ENCODE data around the gene CENPM.
A peak's percentile ranks its signal among the peaks of the same experiment; 100 is the strongest.

The CENPM gene

DNA sequence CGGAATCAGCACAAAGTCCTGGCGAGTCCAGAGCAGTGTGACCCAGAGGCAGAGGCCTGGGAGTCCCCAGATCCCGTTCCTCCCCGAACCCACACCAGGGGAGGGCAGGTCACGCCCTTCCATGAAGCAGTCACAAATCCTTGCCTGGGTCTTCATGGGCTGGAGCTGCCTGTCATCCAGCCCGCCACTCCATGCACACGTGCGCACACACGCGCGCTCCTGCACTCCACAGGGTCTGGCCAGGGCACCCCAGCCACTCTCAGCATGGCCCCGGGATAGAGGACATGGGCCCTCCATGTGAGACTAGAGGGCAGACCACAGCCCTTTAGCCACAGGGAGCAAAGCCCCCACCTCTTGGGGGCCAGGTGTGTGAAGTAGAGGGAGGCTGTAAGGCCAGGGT lies 14.6 kb downstream of the CENPM start:
- no peak for DNase-seq
- no peak for ATAC-seq

GRCh38 chr22:41931701-41932269 lies 15.2 kb downstream of the CENPM start:
- ATAC-seq = no peak
- no peak for DNase-seq

DNA sequence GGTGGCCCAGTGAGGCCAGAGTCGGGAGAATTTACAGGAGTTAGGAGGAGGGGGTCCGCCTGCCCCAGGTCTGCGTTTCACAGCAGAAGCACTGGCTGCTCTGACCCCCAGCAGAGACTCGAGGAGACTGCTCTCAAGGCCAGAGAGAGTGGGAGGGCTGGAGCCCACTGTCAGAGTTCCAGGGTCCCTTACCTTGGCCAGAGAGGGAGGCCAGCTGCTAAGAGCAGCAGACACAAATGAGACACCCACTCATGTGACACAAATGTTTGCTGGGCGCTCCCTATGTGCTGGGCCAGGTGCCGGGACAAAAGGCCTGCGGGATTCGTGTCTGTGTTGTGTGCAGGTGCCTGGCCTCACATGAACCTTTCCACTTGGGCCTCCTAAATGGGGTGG lies 17.5 kb downstream of the CENPM start:
- ATAC-seq = no peak
- DNase-seq = no peak

GRCh38 chr22:41928593-41929417 lies 18.1 kb downstream of the CENPM start:
- DNase-seq = no peak
- no peak for ATAC-seq

DNA sequence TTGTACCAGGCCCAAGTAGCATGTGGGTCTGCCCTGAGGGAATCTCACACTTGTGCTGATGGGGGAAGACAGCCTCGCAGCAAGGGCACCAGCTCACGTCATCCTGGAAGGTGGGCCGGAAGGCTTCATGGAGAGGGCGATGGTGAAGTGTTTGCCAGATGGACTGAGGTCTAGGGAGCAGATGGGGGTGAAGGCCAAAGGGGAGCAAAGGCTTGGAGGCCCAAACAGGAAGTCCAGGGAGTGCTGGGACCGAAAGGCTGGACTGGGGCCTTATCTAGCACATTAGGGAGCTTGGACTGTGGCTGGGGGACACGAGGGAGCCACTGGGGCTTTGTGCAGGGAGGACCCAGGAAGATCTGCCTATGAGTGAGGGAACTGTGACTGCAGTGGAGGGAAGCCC lies 19.1 kb downstream of the CENPM start:
- DNase-seq (no peak), ATAC-seq (no peak)

- ATAC-seq (peak; percentile 78), DNase-seq (peak; percentile 87)
These were observed 21.0 kb downstream of the CENPM start for GRCh38 chr22:41925783-41926460.

DNA sequence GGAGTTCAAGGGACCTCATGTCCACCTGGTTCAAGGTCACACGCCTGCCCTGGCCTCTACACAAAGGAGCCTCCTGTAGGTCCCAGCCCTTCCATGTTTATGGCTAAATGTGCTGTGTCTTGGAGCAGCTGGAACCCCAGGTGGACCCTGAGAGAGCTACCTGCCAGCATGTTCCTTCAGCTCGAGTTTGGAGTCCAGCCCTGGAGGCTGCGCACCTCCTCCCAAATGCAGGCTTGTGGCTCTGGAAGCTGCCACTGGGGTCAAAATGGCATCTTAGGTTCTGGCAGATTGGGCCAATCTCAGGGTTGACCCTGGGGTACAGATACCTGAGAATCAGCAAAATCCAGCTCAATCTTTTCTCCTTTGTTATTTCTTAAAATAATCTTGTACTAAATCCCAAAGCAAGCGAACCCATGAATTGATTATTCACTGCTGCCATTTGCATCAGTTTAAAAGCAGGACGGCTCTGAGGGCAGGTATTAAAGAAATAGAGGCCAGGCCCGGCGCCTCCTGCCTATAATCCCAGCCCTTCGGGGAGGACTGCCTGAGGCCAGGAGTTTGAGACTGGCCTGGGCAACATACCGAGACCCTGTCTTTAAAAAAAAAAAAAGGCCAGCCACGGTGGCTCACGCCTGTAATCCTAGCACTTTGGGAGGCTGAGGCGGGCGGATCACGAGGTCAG lies 23.2 kb downstream of the CENPM start:
- DNase-seq = no peak
- no peak for ATAC-seq

DNA sequence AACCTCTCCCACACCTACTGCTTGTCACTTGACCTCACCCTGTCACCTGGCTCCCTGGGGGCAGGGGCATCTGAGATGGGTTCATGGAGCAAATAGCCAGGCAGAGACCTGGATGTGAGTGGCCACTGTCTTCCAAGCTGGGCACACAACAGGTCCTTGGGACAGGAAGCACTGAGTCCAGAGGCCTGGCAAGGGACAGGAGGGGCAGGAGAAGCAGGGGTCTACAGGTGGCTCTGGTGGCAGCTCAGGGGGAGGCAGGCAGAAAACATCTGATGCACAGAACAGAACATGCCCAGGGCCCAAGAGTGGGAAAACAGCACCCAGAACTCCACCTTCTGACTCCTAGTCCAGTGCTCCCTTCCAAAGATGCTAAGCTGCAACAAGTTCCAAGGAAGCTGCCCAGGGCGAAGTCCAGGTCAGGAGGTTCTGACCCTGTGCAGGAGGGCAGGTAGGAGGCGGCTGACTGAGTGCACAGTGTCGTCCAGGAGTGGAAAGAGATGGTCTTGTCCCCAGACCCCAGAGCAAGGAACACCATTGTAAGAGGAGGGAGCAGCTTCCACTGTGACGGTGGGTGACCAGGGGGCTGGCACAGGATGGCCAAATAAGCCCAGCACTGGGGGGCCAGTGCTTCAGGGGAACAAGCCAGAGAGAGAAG lies 23.9 kb downstream of the CENPM start:
- ATAC-seq (no peak), DNase-seq (no peak)

- ATAC-seq = no peak
- DNase-seq = no peak
These were observed 24.6 kb downstream of the CENPM start for GRCh38 chr22:41922328-41922727.

DNA sequence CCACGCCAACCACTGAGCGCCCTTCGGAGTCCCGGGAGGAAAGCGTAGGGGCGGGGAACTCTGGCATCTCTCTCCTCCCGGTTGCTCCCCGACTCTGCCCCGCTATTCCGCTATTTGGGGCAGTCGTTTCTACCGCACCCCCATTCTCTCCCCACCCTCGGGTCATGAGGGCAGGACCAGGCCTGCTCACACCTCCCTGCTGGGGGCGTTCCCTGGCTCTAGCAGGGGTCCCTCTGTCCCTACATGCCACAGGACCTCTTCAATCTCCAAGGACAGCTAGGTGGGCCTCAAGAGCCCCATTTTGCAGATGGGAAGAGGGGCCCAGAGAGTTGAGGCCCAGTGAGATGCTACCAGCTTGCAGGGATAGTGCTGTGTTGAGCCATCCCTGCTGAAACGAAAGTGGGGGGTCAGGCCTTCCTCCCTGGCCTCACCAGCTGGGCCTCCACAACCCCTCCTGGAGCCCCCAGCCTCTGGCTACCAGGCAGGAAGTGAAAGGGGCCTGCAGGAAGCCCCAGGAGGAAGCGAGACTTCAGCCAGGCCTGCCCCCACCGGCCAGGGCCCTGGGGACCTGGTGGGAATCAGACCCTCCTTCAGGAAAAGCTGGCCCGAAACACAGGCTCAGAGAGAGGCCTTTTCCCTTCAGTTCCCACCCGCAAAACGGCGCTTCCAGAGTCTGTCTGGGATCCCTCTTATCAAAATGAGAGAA lies 26.5 kb downstream of the CENPM start:
- DNase-seq (no peak), ATAC-seq (no peak)

DNA sequence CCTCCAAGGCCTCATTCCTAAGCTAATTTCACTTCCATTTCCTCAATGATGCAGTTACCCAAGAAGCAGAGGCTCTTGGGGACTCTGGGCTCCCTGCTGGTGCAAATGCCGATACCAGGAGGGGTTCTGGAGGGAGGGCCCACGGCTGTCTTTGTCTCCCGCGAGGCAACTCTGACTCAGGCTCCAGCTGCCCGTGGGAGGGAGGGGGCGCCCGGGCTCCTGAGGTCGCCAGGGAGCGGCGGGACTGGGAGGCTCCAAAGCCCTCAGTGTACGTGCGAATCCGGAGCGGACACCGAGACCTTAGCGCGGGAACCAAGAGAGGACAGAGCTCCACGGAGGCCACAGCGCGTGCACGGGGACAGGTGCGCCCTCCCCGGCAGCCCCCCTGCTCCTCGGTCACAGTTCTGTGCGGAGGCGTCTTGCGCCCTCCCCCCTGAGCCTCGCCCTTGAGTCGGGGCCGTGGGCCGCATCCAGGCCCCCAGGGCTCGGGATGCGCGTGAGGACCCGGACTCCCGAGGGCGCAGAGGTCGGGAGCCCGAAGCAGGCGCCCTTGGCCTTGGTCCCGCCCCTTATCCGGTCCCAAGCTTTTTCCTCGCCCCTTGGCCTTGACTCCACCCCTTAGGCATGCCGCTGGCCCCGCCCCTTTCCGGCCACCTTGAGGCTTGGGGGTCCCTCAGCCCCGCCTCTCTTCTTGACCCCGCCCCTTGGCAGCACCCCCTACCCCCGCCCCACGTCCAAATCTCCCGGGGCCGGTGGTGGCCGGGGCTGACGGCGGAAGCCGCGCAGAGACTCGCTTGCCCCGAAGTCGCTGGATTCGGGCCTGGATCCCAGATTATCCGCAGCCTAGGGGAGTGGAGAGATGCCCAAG lies 27.4 kb downstream of the CENPM start:
- DNase-seq (peak; percentile 73), ATAC-seq (peak; percentile 48)

GRCh38 chr22:41917903-41918791 lies 28.8 kb downstream of the CENPM start:
- ATAC-seq (no peak), DNase-seq (no peak)

- no peak for DNase-seq
- no peak for ATAC-seq
These were observed 29.5 kb downstream of the CENPM start for GRCh38 chr22:41917375-41917902.

GRCh38 chr22:41916745-41917358 lies 30.1 kb downstream of the CENPM start:
- no peak for DNase-seq
- no peak for ATAC-seq

DNA sequence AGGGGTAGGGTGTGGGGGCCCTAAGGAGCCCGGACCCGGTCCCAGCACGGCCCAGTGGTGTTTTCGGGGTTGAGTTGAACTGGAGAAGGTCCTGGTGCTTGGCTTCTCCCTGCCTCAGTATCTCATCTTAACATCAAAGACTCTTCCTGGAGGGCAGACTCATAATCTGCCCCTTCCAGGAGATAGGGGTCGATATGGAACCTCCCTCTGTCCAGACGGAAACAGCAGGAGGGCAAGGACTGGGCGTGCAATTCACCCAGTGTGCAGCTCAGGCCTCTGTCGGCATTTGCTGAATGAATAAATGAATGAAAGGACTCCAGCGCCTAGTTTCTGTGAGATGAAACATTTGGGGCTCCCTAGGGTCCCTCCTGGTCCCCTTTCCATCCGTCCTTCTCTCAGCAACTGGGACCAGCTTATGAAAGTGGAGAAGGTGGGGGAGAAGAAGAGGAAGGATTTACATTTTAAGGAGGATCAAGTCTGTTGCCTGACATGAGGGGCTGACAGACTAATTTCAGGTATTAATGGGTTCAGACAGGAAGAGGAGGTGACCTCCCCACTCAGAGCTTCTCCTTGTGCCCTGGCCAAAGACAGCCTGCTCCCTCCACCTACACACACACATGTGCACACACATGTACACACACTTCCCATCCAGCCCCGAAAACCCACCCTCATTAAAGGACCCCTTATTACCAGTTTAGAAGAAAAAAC lies 31.0 kb downstream of the CENPM start:
- ATAC-seq = no peak

GRCh38 chr22:41915035-41915785 lies 31.7 kb downstream of the CENPM start, which contains the start of gene SHISA8:
SHISA8 (minus strand) TSS chr22:41915074; CDS start chr22:41914667, 407 bp downstream.
- DNase-seq (peak; percentile 69), ATAC-seq (peak; percentile 24)

More for the DNA sequence above, 31.0 kb downstream of the CENPM start:
- DNase-seq = no peak

GRCh38 chr22:41914611-41915034 lies 32.3 kb downstream of the CENPM start:
- no peak for ATAC-seq
- no peak for DNase-seq

Data from stimulated activated naive CD8-positive, alpha-beta T cell treated with anti-CD3 and anti-CD28 coated beads, Interleukin-15, Interleukin-2, amounts not matched to agents 100 U/mL and 50 U/mL, for 24 hours (primary cell).